Inflammatory macrophage (primary cell): ENCODE measurements around the gene SPAAR.
"Not testable (repeated sequence)": the region's sequence is repeated elsewhere in the genome, so short reads cannot be mapped to it uniquely, and the experiment has no call there.

ENCODE experiments used
- DNase-seq, 2 donors: peaks; one replicate each; pipeline ENCODE4 v3.0.0-alpha.2; 2020 to 2022
- total RNA-seq, 18 experiments: gene quantifications; one replicate each; lab custom pipeline; 2026; ENCODE audit warnings: mixed read lengths in 6 of 18, inconsistent platforms in 2 of 18; lab: John Stamatoyannopoulos, UW

The SPAAR gene
- 0 to 0.07 (median 0) reads per million in 18 experiments for total RNA-seq

- DNase-seq, result no peak
Observed at GRCh38 chr9:35909274-35909673, at the start of gene SPAAR. SPAAR (plus strand) TSS chr9:35909490; CDS start chr9:35910464, 974 bp downstream.

DNA sequence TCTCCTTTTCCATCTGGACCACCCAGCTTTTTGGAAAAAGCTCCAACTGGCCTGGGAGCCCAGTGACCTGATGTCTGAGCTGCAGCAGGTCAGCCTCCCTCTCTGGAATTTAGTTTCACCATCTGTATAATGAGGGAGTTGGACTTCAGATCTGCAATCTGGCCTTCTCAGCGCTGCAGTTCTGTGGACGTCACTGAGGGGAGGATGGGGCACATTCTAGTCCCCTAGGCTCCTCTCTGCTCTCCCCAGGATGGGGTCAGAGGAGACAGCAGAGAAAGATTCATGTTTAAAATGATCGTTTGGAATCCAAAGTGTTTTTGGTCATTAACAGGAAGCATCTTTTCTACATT is 49.3 kb upstream of the SPAAR start:
- DNase-seq, result no peak

DNA sequence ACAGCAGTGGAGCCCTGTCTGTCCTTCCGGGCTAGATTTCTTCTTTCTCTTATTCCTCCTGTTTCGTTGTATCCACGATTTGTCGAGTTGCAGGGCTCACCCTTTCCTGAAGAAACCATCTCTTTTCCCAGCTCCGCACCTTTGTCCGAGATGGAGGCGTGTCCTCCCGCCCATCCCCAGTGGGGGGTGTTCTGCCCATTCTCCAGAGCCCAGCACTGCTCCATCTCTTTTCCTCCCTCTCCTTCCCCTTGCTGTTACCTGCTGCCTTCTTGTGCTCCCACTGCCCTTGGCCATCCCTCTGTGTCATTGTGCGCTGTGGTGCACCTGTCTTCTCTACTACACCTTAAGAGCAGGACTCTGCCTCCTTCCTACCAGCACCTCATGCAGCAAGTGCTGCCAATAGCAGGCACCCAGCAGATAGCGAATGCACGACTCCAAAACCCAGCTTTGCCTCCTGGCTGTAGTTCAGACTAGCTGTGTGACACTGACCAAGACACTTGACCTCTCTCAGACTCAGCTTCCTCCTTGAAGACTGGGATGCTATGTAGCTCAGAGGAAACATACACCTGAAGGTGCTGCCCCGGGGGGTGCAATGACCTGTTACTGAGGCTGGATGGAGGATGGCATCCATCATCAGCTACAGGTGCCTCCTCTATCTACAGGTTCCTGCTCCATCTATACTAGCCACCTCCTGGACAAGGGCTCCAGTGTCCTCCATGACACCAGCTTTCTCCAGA is 48.0 kb upstream of the SPAAR start:
- no peak for DNase-seq

- DNase-seq, result no peak
Observed at GRCh38 chr9:35862328-35862727, 47.0 kb upstream of the SPAAR start.

GRCh38 chr9:35863583-35863982 is 45.7 kb upstream of the SPAAR start:
- no peak for DNase-seq

- DNase-seq, result no peak
Observed at GRCh38 chr9:35864695-35865255, 44.5 kb upstream of the SPAAR start.

- no peak for DNase-seq
Observed at GRCh38 chr9:35867538-35867937, 41.8 kb upstream of the SPAAR start.

- no peak for DNase-seq
Observed at GRCh38 chr9:35868933-35869332, 40.4 kb upstream of the SPAAR start.

DNA sequence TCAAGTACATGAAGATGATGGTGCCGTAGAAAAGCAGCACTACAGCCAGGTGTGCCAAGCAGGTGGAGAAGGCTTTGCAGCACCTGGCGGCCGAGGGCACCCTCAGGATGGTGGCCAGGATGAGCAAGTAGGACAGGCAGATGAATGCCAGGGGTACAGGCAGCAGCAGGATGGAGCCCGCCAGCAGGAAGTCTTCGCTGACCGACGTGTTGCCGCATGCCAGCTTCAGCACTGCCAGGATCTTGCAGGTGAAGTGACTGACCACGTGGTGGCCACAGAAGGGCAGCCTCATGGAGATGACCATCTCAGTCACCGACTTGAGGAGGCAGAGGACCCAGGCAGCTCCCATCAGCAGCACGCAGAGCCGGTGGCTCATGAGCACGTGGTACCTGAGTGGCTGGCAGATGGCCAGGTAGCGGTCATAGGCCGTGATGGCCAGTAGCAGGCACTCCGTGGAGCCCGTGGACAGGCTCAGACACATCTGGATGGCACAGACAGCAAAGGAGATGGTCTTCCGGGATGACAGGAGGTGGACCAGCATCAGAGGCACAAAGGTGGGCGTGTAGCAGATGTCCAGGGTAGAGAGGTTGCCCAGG is 39.6 kb upstream of the SPAAR start:
- DNase-seq, result no peak

GRCh38 chr9:35870351-35870923 is 38.9 kb upstream of the SPAAR start, which contains the start of gene OR13J1:
OR13J1 (minus strand) TSS chr9:35870401; CDS start chr9:35870401, 0 bp downstream.
- no peak for DNase-seq

DNA sequence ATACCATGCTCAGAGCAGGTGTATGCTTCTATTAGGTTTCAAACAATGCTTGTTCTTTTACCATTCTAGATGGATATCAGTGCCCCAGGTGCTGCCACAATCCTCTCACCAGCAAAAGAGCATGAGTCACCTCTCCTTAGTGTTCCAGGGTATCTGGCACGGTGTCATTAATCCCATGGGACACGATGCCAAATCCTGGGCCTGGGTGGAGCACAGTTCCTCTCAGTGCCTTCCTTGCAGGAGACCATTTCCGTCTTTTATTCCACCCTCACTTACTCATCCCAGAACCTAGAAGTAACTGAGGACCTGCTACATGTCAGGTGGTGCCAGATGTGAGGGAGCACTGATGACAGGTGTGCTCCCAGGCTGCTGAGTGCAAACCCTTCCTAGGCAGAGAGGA is 37.7 kb upstream of the SPAAR start:
- no peak for DNase-seq

DNA sequence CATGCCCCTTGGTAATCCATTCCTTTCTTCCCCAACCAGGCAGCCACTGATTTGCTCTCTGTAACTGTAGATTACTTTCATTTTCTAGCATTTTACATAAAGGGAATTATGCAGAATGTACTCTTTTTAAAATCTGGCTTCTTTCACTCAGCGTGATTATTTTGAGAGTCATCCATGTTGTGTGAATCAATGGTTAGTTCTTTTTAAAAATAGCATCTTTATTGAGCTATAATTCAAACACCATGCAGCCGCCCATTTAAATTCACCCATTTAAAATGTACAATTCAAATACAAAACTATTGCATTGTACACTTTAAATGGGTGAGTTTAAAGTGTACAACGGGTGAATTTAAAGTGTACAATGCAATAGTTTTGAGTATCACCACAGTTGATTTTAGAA is 36.8 kb upstream of the SPAAR start:
- no peak for DNase-seq

DNA sequence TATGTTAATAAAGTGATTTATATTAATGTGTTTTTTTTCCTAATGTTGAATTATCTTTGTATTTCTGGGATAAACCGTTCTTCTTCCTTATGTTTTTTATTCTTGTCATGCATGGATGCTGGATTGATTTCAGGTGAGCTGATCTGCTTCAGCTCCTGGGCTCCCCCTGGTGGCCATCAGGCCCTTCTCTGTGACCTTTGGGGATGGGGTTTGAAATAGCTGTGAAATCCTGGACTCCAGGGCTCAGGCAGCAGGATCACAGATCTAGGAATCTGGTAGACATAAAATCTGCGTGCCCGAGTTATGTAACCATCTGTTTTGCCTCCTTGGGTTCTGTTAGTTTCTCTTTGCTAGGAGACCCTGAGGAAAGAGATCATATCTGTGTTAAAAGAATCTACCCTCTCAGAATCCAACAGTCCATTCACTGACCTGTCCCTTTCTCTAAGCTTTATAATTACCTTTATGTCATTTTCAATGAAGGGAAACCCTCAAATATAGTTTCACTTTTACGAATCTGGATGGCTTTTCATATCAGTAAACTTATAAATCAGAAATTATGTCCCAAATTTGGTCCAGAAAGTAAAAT is 26.9 kb upstream of the SPAAR start:
- DNase-seq, result peak; percentile 67 to 68

- no peak for DNase-seq
Observed at GRCh38 chr9:35882996-35883395, 26.3 kb upstream of the SPAAR start.

DNA sequence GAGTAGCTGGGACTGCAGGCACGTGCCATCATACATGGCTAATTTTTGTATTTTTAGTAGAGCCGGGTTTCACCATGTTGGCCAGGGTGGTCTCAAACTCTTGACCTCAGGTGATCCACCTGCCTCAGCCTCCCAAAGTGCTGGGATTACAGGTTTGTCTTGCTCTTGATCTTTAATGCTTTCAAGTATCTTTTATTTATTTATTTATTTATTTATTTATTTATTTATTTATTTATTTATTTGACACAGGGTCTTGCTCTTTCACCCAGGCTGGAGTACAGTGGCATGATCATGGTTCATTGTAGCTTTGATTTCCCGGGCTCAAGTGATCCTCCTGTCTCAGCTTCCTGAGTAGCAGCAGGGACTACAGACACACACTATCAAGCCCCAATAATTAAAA is 24.4 kb upstream of the SPAAR start:
- not testable (repeated sequence) for DNase-seq

- peak; percentile 57 to 59 for DNase-seq
Observed at GRCh38 chr9:35891646-35892045, 17.6 kb upstream of the SPAAR start.

GRCh38 chr9:35892051-35892450 is 17.2 kb upstream of the SPAAR start:
- DNase-seq, result peak in 1 of 2 donors; percentile 24

DNA sequence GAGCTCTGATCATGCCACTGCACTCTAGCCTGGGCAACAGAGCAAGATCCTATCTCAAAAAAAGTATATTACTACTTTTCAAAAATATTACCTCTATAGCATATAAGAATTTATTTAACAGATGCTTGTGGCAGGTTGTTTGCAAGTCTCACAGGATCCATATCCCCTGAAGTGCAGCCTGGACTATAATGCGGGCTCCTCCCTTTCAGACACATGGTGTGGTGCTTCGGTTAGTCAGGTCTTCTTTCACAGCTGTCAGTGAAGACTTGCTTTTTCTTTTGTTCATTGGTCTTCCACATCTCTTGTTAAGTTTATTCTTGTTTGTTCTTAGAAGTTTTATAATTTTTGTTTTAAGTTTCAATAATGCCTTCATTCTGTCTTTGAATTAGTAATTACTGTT is 12.7 kb upstream of the SPAAR start:
- DNase-seq, result no peak

DNA sequence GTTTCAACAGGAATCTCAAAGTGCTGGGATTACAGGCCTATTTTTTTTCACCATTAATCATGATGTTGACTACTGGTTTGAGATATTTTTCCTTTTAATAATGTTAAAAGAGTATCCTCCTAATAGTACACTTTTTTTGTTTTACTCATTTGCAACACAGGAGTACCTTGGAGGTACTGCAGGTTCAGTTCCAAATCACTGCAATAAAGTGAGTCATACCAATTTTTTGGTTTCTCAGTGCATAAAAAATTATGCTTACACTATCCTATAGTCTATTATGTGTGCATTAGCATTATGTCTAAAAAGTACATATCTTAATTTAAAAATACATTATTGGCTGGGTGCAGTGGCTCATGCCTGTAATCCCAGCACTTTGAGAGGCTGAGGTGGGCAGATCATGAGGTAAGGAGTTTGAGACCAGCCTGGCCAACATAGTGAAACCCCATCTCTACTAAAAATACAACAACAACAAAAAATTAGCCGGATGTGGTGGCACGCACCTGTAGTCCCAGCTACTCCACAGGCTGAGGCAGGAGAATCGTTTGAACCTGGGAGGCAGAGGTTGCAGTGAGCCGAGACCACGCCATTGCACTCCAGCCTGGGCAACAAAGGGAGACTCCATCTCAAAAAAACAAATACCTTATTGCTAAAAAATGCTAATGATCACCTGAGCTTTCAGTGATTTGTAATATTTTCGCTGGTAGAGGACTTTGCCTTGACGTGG is 11.8 kb upstream of the SPAAR start:
- DNase-seq, result not testable (repeated sequence)

GRCh38 chr9:35898337-35898736 is 11.0 kb upstream of the SPAAR start:
- no peak for DNase-seq

DNA sequence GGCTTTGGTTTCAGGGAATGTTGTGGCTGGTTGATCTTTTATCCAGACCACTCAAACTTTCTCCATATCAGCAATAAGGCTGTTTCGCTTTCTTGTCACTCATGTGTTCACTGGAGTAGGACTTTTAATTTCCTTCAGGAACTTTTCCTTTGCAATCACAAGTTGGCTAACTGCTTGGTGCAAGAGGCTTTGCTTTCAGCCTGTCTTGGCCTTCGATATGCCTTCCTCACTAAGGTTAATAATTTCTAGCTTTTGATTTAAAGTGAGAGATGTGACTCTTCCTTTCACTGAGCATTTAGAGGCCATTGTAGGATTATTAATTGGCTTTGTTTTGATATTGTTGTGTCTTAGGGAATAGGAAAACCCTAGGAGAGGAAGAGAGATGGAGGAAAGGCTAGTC is 10.3 kb upstream of the SPAAR start:
- no peak for DNase-seq

DNA sequence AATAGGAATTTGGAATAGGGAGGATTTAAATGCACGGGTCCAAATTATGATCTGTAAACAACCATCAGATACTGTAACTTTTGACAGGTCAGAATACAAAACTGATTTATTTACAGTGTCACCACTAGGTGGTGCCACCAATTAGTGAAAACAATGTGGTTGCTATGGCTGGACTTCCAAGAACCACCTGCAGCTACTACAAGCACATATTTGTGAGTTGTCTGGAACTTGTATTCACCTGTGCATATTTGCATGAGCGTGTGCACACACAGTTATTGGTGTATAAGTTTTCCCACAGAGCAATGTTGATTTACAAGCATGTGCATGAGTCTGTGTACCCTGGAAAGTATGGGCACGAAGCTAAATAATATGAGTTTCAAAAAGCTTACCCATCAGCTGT is 6.2 kb upstream of the SPAAR start:
- peak; percentile 51 to 53 for DNase-seq

GRCh38 chr9:35904338-35904737 is 5.0 kb upstream of the SPAAR start:
- DNase-seq, result no peak
